HG03066 (cell line): ENCODE data around the gene RBM43.
"Not testable (repeated sequence)": the region's sequence is repeated elsewhere in the genome, so short reads cannot be mapped to it uniquely, and the experiment has no call there.

Experiments
- ATAC-seq: cut with Tn5 transposase; IDR thresholded peaks from one replicate; pipeline ENCODE4 v1.9.1; 2021; ENCODE audit warnings: low read depth; ENCODE audit not compliant: unreplicated experiment

RBM43 gene

DNA sequence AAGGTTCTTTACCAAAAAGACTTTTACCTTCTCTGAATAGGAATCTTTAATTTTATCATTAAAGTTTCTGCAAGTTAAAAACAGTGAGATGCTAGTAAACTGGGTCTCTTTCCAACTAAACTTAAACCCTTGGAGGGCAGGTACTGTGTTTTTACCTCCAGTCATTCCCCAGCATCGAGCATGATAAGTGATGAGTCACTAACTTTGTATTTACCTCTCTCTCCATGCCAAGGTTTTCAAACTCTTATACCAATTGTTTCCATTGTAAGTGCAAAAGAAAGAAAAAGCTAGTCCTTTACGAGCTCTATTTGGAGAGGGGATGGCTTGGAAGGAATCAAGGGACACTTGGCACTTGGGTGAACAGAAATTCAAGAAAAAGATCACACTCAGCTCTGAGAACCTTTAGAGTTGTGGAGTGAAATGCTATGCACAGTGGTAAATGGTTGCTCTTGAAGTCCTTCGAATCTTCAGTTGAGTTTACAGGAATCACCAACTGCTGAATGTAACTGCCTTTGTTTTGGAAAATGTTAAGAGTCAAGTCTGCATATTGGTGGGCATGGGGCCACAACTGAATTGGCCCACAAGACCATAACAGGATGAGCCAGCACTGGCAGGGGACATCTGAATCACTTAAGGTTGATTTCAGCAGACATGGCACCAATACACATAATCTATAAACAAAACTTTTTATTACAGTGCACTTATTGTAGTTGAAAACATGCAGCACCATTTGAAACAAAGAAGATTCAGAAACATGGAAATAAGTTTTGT lies 8.3 kb upstream of the RBM43 start:
- ATAC-seq, result no peak

DNA sequence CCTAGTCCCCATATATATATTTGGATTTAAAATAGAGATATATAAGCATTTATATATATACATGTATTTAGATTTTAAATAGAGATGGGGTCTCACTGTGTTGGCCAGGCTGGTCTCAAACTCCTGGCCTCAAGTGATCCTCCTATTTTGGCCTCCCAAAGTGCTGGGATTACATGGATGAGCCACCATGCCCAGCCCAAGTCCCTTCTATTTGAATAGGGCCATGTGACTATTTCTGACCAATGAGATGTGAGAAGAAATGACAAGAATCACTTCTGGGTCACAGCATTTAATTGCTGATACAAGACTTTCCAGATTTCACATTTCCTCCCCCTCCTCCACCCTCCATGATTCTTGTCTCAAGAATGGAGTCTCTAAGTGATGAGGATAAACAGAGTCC lies 6.4 kb upstream of the RBM43 start:
- no peak for ATAC-seq

DNA sequence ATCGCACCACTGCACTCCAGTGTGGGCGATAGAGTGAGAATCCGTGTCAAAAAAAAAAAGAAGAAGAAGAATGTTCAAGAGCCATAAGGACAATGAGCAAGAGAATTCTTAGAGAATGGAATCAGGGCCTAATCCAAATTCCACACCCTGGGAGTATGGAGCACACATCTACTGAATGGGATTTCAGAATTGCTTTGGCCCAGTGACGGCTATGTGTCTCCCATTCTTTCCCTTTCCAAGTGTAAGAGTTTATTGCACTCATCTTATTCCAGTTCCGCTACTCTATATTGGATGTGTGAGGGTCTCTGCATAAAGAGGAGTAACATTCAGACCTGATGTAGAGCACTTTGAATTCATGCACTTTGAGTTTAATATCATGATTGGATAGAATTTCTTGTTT lies 5.9 kb upstream of the RBM43 start:
- no peak for ATAC-seq

DNA sequence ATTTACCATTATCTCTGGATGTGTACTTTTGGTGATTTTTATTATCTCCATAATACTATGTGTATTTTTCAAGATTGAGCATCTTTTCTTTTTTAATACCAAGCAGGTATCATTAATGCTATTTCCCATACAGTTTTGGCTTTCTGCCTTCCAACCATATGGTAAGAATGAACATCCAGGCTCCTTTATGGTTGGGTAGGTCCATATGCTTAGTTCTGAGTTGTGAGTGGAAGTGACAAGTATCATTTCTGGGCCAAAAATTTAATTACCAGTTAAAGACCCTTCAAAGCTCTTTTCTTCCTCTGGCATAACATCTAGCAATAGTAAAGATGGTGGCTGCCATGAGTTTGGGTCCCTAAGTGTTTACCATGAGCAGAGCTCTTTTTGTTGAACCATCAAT lies 4.3 kb upstream of the RBM43 start:
- ATAC-seq, result no peak

DNA sequence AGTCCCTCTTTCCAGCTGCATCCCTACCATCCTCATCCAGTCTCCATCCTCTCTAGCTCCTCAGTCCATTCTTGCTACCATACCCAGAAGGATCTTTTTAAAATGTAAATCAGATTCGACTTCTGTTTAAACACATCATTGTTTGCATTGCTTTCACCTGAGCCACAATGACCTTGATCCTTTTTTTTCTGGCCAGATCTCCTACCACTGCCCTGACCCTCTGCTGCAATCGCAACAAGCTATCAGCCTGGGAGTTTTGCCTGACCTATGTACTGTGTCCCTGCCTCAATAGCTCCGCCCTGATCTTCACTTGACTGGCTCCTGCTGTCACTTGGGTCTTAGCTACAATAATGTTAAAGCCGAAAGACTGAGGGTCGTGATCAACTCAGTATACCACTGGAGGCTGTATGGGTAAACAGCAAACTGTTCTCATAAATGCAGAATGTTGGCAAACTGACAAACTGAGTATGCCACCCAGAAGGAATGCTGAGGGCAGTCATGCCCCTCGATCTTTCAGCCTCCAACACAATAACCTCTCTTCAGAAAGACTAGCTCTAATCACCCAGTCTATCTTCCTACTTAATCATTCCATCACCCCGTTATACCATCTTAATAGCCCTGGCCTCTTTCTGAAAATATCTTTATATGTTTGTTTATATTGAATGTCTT lies 2.6 kb upstream of the RBM43 start:
- ATAC-seq, result no peak

DNA sequence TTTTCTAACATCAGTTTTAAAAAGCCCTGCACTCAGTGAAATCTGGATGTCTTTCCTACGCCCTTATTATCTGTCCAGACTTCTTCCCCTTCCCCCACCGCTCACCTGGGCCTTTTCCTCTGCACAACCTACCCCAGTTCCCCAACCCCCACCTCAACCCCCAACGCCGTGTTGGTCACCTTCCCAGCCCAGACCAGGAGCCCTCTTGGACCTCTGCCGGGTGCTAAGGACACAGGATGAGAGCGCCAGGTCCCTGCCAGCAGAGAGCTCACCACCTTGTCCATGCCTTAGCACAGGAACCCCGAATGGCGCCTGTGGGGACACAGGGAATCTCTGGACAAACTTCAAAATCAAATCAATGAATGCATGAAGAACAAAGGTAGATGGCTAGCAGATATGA lies 966 bp upstream of the RBM43 start:
- no peak for ATAC-seq

DNA sequence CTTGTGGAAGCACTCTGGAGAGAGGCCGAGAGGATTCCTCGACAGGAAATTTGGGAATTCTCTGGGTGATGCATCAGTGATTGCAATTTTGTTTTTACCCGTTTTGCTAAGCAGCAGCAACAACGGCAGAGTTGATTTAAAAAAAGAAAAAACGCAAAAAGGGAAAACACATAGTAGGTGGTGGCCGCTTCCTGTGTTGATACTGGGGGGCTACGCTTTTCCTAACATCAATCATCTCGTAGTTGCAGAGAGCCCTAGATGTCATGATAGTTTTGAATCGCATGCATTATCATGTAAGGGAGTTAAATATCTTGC lies 271 bp upstream of the RBM43 start:
- ATAC-seq, result no peak

DNA sequence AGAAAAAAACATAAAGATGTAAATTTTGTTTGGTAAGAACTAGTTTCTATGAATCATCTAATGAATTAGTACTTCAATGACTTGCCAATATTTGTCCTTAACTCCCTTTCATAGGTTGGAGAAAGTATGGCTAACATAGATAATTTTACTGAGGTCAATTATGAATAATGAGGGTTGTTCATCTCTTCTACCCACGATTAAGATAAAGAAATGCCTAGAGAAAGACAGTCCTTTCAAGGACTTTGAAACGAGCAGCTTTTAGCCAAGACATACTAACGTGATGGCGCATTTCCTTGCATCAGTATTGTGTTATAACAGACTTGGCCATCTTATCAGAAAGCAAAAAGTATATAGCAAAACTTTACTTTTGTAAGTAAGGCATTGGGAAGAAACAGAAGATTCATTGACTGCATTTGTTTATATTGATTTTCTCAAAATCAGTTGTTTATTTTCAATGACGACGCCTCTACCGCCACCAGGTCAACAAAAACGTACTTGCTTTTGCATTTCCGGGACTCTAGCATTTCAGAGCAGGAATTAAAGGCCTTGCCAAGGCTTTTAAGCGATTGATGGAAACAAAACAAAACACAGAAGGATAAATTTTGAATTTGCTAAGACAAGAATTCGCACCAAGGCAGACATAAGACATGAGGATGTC lies 961 bp downstream of the RBM43 start:
- ATAC-seq, result peak; percentile 20

DNA sequence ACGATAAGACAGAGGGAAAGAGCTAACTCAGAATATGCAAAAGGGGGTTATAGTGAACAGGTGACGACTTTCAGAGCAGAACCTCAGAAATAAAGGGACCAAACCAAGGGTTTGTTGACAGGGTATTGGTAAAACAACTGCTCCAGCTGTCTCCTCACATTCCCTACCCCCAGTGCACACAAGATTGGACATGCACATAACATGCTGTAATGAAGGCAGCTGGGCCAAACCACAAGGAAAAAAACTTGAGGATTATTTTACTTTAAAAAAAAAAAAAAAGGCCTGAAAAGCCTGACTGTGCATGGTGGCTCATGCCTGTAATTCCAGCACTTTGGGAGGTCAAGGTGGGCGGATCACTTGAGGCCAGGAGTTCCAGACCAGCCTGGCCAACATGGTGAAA lies 3.5 kb downstream of the RBM43 start:
- no peak for ATAC-seq

DNA sequence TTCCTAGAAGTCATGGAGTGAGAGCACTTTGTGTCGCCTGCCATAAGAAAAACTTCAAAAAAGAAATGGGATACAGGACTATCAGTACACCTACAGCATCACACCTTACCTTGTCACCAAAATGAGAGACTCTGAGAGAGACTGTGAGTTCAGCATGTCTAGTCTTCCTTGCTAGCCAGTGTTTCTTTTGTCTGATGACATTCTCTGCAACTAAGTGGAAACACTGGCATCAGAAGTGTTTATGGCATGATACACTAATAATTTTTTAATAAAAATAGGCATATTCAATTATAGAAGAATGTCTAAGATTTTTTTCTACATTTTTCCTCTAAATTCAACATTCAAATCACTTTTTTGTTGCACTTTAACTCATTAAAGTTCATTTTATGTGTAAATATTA lies 9.0 kb downstream of the RBM43 start:
- ATAC-seq, result no peak

DNA sequence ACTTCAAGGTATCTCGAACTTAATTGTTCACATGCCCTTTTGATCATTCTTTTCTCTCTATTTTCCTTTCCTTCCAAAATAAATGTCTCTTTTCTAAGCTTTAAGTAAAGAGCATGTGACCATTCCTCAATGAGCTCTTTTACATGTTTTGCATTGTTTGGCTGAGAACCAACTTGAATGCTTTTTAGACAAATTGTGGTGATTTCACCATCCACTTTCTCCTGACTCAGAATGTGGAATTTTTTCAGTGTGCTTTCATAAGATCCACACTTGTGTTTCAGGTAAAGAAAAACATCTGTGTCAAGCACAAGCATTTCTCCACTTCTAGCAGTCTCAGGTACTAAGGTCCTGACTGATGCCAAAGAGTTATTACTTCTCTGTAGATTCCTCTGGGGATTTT lies 10.7 kb downstream of the RBM43 start:
- no peak for ATAC-seq

DNA sequence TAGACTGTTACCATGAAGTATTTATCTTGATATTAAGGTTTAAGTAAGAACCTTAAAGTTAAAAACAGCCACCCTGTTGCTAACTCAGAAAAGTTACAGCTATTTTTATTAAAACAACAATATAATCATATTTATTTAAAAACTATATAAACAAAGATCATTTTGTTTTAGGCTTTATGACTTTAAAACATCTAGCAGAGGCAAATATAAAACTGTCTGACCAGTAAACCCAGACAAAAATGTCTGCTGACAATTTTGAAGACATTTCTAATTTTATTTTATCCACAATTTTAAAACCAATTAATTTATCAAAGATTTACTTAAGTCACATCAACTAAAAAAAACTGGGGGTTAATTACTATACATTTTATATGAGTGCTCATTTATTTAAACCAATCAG lies 14.2 kb downstream of the RBM43 start:
- ATAC-seq, result no peak

DNA sequence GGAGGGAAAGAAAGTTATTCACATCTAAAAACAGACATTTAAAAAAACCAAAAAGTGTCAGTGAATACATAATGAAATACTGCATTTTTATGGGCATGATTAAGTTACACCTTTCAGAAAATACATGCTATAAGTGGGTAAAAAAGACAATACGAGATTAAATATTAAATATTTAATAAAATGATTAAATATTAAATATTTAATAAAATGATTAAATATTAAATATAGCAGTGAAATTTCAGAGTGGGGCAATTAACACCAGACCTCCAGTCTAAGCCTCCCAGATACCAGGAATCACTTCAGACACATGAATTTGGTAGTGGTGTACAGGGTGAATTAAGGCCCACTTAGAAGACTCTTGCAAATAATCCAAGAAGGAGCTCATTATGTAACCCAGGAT lies 15.5 kb downstream of the RBM43 start:
- no peak for ATAC-seq

DNA sequence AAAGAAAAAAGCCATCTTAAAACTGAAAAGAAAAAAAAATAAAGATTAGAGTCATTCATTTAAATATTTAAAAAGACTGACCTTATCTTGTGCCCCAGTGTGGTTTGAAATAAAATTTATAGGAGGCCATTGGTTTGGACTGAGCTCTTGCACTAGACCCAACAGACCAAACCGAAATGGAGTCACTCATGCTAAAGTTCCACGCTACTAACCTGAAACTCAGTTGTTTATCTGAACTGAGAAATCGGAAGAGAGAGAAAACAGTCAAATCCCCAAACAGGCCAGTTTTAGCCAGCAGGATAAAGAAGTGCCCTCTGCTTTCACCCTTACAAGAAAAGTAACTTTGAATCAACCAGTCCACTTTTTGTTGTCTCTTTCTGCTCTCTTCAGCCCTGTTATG lies 18.2 kb downstream of the RBM43 start:
- ATAC-seq, result no peak

DNA sequence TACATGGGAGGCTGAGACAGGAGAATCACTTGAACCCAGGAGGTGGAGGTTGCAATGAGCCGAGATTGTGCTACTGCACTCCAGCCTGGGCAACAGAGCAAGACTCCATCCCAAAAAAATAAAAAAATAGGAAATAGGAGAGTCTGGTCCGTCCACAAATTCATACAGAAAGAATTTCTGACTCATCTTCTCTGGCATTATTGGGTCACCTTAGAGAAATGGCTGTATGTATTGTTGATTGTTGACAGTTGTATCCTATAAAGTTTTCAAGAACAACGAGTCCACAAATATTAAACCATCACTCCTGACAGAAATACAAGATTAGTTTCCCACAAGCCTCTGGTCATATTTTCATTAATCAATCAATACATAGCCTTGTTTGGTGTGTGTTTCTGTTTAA lies 20.4 kb downstream of the RBM43 start:
- no peak for ATAC-seq

DNA sequence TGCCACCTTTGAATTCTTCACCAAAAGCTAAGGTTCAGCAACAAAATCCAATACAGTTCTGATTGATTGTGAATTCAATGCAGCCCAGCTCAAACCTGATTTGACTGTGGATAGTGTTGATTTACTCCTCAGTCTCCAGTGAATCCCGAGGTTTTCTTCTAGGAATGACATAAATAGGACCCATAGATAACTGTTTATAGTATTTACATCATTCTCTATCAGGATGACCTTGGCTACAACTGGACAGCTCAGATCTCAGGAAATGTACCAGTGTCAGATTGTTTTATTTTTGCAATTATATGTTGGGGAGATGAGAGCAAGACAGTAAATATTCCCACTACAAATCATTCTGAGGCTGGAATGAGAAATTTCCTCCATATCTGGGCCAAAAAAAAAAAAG lies 21.2 kb downstream of the RBM43 start:
- ATAC-seq, result no peak

DNA sequence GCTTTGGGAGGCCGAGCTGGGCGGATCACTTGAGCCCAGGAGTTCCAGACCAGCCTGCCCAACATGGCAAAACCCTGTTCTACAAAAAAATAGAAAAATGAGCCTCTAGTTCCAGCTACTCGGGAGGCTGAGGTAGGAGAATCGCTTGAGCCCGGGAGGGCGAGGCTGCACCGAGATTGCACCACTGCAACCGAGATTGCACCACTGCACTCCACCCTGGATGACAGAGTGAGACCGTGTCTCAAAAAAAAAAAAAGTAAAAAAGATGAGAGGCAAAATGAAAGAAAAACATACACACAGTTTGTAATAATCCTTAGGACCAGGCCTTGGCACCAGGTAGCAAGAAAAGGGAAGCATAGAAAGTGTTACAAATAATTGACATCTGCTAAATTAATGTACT lies 22.0 kb downstream of the RBM43 start:
- no peak for ATAC-seq

DNA sequence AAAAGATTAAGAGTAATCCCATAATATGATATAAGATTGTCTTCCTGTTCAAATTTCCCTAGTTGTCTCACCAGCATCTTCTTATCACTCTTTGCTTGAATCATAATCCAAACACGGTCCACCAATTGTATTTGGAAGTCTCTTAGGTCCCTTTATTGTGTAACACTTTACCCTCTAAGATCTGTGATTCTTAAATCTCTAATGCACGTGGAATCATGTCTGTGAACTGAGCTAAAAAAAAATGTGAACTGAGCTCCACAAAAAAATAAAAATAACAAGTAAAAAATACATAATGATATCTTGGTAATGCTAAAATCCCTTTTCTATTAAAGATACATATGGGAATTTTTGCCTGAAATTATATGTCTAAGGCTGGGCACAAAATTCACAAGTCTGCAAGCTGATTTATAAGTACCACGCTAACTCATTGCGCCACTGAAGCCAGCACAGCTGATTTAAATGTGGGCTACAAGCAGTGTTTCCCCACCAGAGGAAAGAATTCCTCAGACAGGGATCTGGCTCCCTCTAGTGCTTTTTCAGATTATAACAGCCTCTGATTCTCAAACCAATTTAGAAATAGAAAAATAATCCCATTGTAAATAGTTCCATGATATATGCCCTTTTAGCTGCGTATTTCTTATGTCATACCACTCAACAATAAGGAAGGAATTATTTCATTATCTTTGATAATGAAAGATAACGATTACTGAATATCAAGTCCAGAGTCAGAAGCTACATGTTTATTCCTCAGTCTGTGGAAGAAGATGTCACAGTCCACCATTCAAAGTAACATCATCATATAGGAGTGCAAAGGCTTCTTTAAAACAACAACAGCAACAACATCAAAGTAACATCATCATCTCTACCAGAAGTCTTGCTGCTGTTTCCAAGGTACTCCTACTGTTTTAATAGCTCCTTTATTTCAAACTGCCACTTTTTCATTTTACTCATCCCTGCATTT lies 22.9 kb downstream of the RBM43 start:
- ATAC-seq, result peak; percentile 85

DNA sequence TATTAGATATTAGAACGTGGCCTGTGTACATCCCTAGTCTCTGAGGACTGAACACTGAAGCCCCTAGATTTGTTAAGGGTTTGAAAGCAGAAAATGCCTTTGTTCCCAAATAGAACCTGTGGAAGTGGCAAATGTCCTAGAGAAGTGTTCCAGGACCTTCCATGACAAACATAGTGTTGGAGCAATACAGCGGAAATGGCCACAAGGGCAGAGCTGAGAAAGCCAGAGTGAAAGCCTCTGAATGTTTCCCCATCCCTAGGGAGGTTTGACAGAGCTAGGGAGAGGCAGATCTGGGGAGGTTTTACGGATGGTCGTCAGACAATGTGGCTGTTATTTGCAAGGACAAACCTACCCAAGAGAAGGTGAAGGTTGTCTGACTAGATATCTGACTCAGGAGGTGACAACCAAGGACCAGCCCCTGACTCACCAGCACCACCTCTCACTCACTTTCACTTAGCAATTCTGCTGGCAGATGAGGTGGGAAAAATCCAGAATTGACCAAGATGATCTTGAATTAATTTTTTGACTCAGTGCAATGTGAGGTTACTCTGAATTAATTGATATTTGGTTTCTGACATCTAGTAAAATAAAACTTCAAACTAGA lies 24.1 kb downstream of the RBM43 start:
- no peak for ATAC-seq

DNA sequence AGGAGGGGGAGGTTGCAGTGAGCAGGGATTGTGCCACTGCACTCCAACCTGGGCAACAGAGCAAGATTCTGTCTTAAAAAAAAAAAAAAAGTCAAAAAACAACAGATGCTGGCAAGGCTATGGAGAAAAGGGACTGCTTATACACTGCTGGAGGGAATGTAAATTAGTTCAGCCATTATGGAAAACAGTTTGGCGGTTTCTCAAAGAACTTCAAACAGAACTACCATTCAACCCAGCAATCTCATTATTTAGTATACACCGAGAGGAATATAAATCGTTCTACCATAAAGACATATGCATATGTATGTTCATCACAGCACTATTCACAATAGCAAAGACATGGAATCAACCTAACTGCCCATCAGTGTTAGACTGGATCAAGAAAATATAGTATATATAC lies 27.9 kb downstream of the RBM43 start:
- not testable (repeated sequence) for ATAC-seq

DNA sequence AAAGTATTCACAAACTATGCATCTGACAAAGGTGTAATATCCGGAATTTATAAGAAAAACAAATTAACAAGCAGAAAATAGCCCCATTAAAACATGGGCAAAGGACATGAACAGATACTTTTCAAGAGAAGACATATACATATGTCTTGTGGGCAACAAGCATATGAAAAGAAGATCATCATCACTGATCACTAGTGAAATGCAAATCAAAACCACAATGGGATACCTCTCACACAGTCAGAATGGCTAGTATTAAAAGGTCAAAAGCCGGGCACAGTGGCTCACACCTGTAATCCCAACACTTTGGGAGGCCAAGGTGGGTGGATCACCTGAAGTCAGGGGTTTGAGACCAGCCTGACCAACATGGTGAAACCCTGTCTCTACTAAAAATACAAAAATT lies 28.4 kb downstream of the RBM43 start:
- not testable (repeated sequence) for ATAC-seq
